H9 (cell line): Measurements from ENCODE around the gene PARK7. TPM values are rescaled to one million over a fixed set of nuclear protein-coding genes. Genes with fewer than 3 reads are reported as not detected.

Experiments
- DNase-seq: peaks from one replicate; pipeline ENCODE4 v3.0.0-alpha.2; 2017
- H2AFZ ChIP-seq: one replicate; pipeline ENCODE4 v1.6.1; 2013; ENCODE audit warnings: mild to moderate bottlenecking, low read length, control low read depth, moderate library complexity
- H2AK5ac ChIP-seq: 2 replicates; pipeline ENCODE4 v1.6.1; 2013; ENCODE audit warnings: low read length, control low read depth, mixed read lengths; ENCODE audit not compliant: insufficient read length
- H2BK120ac ChIP-seq: one replicate; pipeline ENCODE4 v1.6.1; 2013; ENCODE audit warnings: low read depth, mild to moderate bottlenecking, low read length, control low read depth, inconsistent platforms; ENCODE audit not compliant: poor library complexity, severe bottlenecking
- H2BK12ac ChIP-seq: 2 replicates; pipeline ENCODE4 v1.6.1; 2013; ENCODE audit warnings: low read length, control low read depth, mixed read lengths, low read depth; ENCODE audit not compliant: insufficient read length
- H2BK15ac ChIP-seq: 2 replicates; pipeline ENCODE4 v1.6.1; 2013; ENCODE audit warnings: low read depth, low read length, control low read depth
- H2BK20ac ChIP-seq: one replicate; pipeline ENCODE4 v1.6.1; 2013; ENCODE audit warnings: low read depth, mild to moderate bottlenecking, low read length, control low read depth, inconsistent platforms; ENCODE audit not compliant: poor library complexity, severe bottlenecking
- H2BK5ac ChIP-seq: 2 replicates; pipeline ENCODE4 v1.6.1; 2013; ENCODE audit warnings: low read length, control low read depth, mixed read lengths; ENCODE audit not compliant: insufficient read length
- H3K14ac ChIP-seq: 2 replicates; pipeline ENCODE4 v1.6.1; 2013; ENCODE audit warnings: low read length, control low read depth; ENCODE audit not compliant: insufficient read depth
- H3K18ac ChIP-seq: 2 replicates; pipeline ENCODE4 v1.6.1; 2013; ENCODE audit warnings: low read depth, mild to moderate bottlenecking, mixed read lengths, low read length, control low read depth; ENCODE audit not compliant: insufficient read length
- H3K23ac ChIP-seq: 2 replicates; pipeline ENCODE4 v1.6.1; 2013; ENCODE audit warnings: low read length, control low read depth, mixed read lengths, low read depth; ENCODE audit not compliant: insufficient read length
- H3K23me2 ChIP-seq: 2 replicates; pipeline ENCODE4 v1.6.1; 2013; ENCODE audit warnings: low read depth, mild to moderate bottlenecking, mixed read lengths, low read length, control low read depth; ENCODE audit not compliant: insufficient read length, poor library complexity, severe bottlenecking
- H3K27ac ChIP-seq: 2 replicates; pipeline ENCODE4 v1.5.1; 2013; ENCODE audit warnings: low read length, control low read depth, mixed read lengths, low read depth; ENCODE audit not compliant: insufficient read length
- H3K27me3 ChIP-seq: 2 replicates; pipeline ENCODE4 v1.6.1; 2013; ENCODE audit warnings: low read length, control low read depth, inconsistent platforms; ENCODE audit not compliant: insufficient read depth
- H3K4ac ChIP-seq: 2 replicates; pipeline ENCODE4 v1.6.1; 2013; ENCODE audit warnings: low read depth, mild to moderate bottlenecking, control low read depth, inconsistent platforms, low read length, moderate library complexity
- H3K4me1 ChIP-seq: 2 replicates; pipeline ENCODE4 v1.6.1; 2013; ENCODE audit warnings: low read length, control low read depth, inconsistent platforms; ENCODE audit not compliant: insufficient read depth
- H3K4me2 ChIP-seq: 2 replicates; pipeline ENCODE4 v1.6.1; 2013; ENCODE audit warnings: low read length, control low read depth, mixed read lengths; ENCODE audit not compliant: insufficient read length, insufficient read depth
- H3K56ac ChIP-seq: 2 replicates; pipeline ENCODE4 v1.6.1; 2013; ENCODE audit warnings: low read depth, mild to moderate bottlenecking, mixed read lengths, low read length, control low read depth; ENCODE audit not compliant: insufficient read length
- H3K79me1 ChIP-seq: 2 replicates; pipeline ENCODE4 v1.6.1; 2013; ENCODE audit warnings: low read depth, mild to moderate bottlenecking, moderate library complexity, low read length, control low read depth, inconsistent platforms; ENCODE audit not compliant: insufficient read depth, poor library complexity, severe bottlenecking
- H3K79me2 ChIP-seq: 2 replicates; pipeline ENCODE4 v1.6.1; 2013; ENCODE audit warnings: low read length, control low read depth, inconsistent platforms; ENCODE audit not compliant: insufficient read depth
- H3K9ac ChIP-seq: 2 replicates; pipeline ENCODE4 v1.6.1; 2013; ENCODE audit warnings: low read length, control low read depth, mixed read lengths; ENCODE audit not compliant: insufficient read length; ENCODE audit errors: extremely low read depth
- H3K9me3 ChIP-seq: one replicate; pipeline ENCODE4 v1.6.1; 2013; ENCODE audit warnings: low read depth, low read length, inconsistent platforms; ENCODE audit not compliant: control insufficient read depth
- H3T11ph ChIP-seq: one replicate; pipeline ENCODE4 v1.6.1; 2013; ENCODE audit warnings: mild to moderate bottlenecking, low read length, control low read depth, inconsistent platforms
- H4K20me1 ChIP-seq: one replicate; pipeline ENCODE4 v1.6.1; 2013; ENCODE audit not compliant: control insufficient read depth, insufficient read length, insufficient read depth
- H4K5ac ChIP-seq: 2 replicates; pipeline ENCODE4 v1.6.1; 2013; ENCODE audit warnings: low read depth, mild to moderate bottlenecking, mixed read lengths, low read length, control low read depth; ENCODE audit not compliant: insufficient read length
- H4K8ac ChIP-seq: replicated peaks from 2 replicates; pipeline ENCODE4 v1.6.1; 2013; ENCODE audit warnings: low read length, control low read depth, mixed read lengths, low read depth; ENCODE audit not compliant: insufficient read length
- H4K91ac ChIP-seq: 2 replicates; pipeline ENCODE4 v1.6.1; 2013; ENCODE audit warnings: low read depth, mild to moderate bottlenecking, moderate library complexity, mixed read lengths, low read length, control low read depth; ENCODE audit not compliant: insufficient read length
- H3K27ac Mint-ChIP-seq, 3 experiments: 2 replicates in 2 of 3; 3 replicates in 1 of 3; pipeline ENCODE4 v1.8.0; 2020 to 2021; ENCODE audit warnings: mixed read lengths in 3 of 3, mild to moderate bottlenecking in 1 of 3, moderate library complexity in 1 of 3
- H3K27me3 Mint-ChIP-seq: 2 replicates; pipeline ENCODE4 v1.8.0; 2021; ENCODE audit warnings: low read depth, mild to moderate bottlenecking, moderate library complexity, mixed read lengths
- H3K36me3 Mint-ChIP-seq, 3 experiments: 2 replicates in 2 of 3; 3 replicates in 1 of 3; pipeline ENCODE4 v1.8.0; 2020 to 2021; ENCODE audit warnings: low read depth in 3 of 3, mixed read lengths in 3 of 3; ENCODE audit not compliant: insufficient read depth in 1 of 3
- H3K4me1 Mint-ChIP-seq, 2 experiments: 2 replicates each; pipeline ENCODE4 v1.8.0; 2020; ENCODE audit warnings: mixed read lengths in 2 of 2
- H3K4me3 Mint-ChIP-seq, 2 experiments: 2 replicates in 1 of 2; 3 replicates in 1 of 2; pipeline ENCODE4 v1.8.0; 2020 to 2021; ENCODE audit warnings: mild to moderate bottlenecking in 2 of 2, mixed read lengths in 2 of 2, moderate library complexity in 1 of 2
- H3K9me3 Mint-ChIP-seq, 2 experiments: 2 replicates in 1 of 2; 3 replicates in 1 of 2; pipeline ENCODE4 v1.8.0; 2020; ENCODE audit warnings: mild to moderate bottlenecking in 2 of 2, mixed read lengths in 2 of 2, moderate library complexity in 1 of 2
- CTCF ChIP-seq: fragments of 200-600 bp; sonication (generic); conservative IDR thresholded peaks from 3 replicates; pipeline ENCODE4 v1.8.0; 2021; ENCODE audit warnings: antibody characterized with exemption, mild to moderate bottlenecking
- WGBS: extraction: QIAGEN DNeasy Blood & Tissue Kit; methylation state at CpG from one replicate; pipeline ENCODE4 v1.1.7; 2013; ENCODE audit warnings: missing lambda C conversion rate, low lambda C conversion rate, mixed read lengths; ENCODE audit not compliant: insufficient read length; ENCODE audit errors: extremely low coverage; 5-methylcytosine and 5-hydroxymethylcytosine counted together
- total RNA-seq: library from RNA; stranded (reverse); gene quantifications from 2 replicates; pipeline ENCODE4 v1.2.1, GENCODE V29; 2021

The PARK7 gene
- total RNA-seq, 1 experiment from 2014 or later: 370 TPM

DNA sequence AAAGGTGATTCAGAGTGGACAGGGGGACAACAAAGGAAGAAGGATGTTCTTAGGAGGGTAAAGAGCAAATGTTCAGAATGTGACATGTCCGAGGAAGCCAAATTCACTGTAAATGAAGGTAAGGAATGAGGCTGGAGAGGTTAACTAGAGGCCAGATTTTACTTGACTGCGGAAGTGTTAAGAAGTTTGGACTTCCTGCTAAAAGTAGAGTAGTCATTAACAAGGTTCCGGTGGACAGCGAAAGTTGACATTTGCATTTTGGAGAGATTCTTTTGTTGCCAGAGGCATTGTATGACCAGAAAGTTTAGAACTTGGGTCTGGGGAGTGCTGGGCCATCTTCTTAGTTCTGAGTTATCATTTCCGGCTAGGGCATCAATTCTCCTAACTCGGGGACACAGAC lies 71.8 kb downstream of the PARK7 start:
- Histone ChIP-seq H4K91ac (no peak overlapping the region), H3K18ac (no peak overlapping the region), H3T11ph (no peak overlapping the region), H4K5ac (no peak overlapping the region), H3K79me1 (no peaks in the 10 kb centered on the region), H2AFZ (no peak overlapping the region), H3K27me3 (no peaks in the 10 kb centered on the region), H2AK5ac (no peak overlapping the region), H3K4me2 (no peak overlapping the region), H3K23me2 (no peaks in the 10 kb centered on the region), H3K9me3 (no peaks in the 10 kb centered on the region), H3K14ac (no peak overlapping the region), H3K79me2 (no peaks in the 10 kb centered on the region), H3K4me1 (no peaks in the 10 kb centered on the region), H4K8ac (no peak overlapping the region), H2BK12ac (no peak overlapping the region), H2BK20ac (no peak overlapping the region), H2BK120ac (no peak overlapping the region), H2BK5ac (no peak overlapping the region), H4K20me1 (no peaks in the 10 kb centered on the region), H3K9ac (no peak overlapping the region), H3K4ac (no peak overlapping the region), H2BK15ac (no peak overlapping the region), H3K56ac (no peak overlapping the region), H3K23ac (no peak overlapping the region), H3K27ac (no peak overlapping the region)
- H3K27me3 Mint-ChIP-seq: no peaks in the 10 kb centered on the region; the same call in 1 of the 2 replicates
- H3K9me3 Mint-ChIP-seq: no peaks in the 10 kb centered on the region
- H3K4me3 Mint-ChIP-seq: no peak overlapping the region
- peaks cover 1 to 5% of the 10 kb centered on the region in 2 experiments for H3K4me1 Mint-ChIP-seq
- no peaks in the 10 kb centered on the region for H3K36me3 Mint-ChIP-seq
- no peak overlapping the region for H3K27ac Mint-ChIP-seq
- TF ChIP-seq CTCF: no peak
- DNase-seq: no peak
- WGBS: no CpG with 5 or more reads among the region's 6 CpGs

Other genes with a start within 250 kb of the PARK7 start
- gene VAMP3, start 190.4 kb upstream of the PARK7 start, total RNA-seq: 42.9 and 46.8 TPM in 2 replicates
- gene PER3, start 177.4 kb upstream of the PARK7 start, total RNA-seq: 9.0 and 9.3 TPM in 2 replicates
- not detected in 2 replicates for gene UTS2, start 108.6 kb upstream of the PARK7 start, total RNA-seq
- not detected in 2 replicates for gene TNFRSF9, start 20.9 kb upstream of the PARK7 start, total RNA-seq
- 19.2 and 20.8 TPM in 2 replicates for gene ERRFI1, start 64.6 kb downstream of the PARK7 start, total RNA-seq